ENCODE measurements around the gene FAM199X. TPM values are rescaled to one million over a fixed set of nuclear protein-coding genes. Genes with fewer than 3 reads are reported as not detected.

FAM199X gene
- total and polyA plus RNA-seq, 2 of the 8 experiments (the other 6 are each of a cell fraction or from before 2014, with no cell fraction given): 3.1 to 14.9 TPM

- TF ChIP-seq E2F6 (IDR thresholded peaks at IDR 0.05) (no peak; the same call in 1 of the 2 replicates), GABPA (IDR thresholded peaks at IDR 0.05; ENCODE audit: borderline replicate concordance, insufficient read depth, low read length) (no peak), ATF2 (IDR thresholded peaks at IDR 0.05; ENCODE audit: low read length) (no peak), CHD2 (IDR thresholded peaks at IDR 0.05; ENCODE audit: low read length) (peak; percentile 64; the same call in 1 of the 2 replicates), RAD21 (IDR thresholded peaks at IDR 0.05 in 1 of 2, conservative IDR thresholded peaks at IDR 0.05 in 1 of 2; ENCODE audit: low read depth in 2 of 2, low read length in 2 of 2) (peak in 1 of 2 experiments; percentile 23; a peak in 1 of 4 replicates), CTCF (IDR thresholded peaks at IDR 0.05; ENCODE audit: control extremely low read depth in 1 of 3, insufficient read depth in 1 of 3, low read depth in 1 of 3, low read length in 3 of 3) (peak; percentile 51 to 63 (median 55)), SIRT6 (IDR thresholded peaks at IDR 0.05; ENCODE audit: low read length) (no peak), TAF1 (IDR thresholded peaks at IDR 0.05; ENCODE audit: low read depth, low read length) (peak; percentile 51), FOSL1 (IDR thresholded peaks at IDR 0.05; ENCODE audit: insufficient read depth, low read depth, low read length) (no peak), CHD1 (IDR thresholded peaks at IDR 0.05; ENCODE audit: low read depth, low read length) (no peak), MAFK (IDR thresholded peaks at IDR 0.05; ENCODE audit: low read depth, low read length) (no peak), SUZ12 (IDR thresholded peaks at IDR 0.05; ENCODE audit: low read length) (no peak), POLR2AphosphoS5 (IDR thresholded peaks at IDR 0.05; ENCODE audit: low read depth, low read length) (peak; percentile 2; the same call in 1 of the 2 replicates), EP300 (IDR thresholded peaks at IDR 0.05; ENCODE audit: borderline replicate concordance in 1 of 2, low read depth in 2 of 2, low read length in 2 of 2) (no peak), SRF (IDR thresholded peaks at IDR 0.05; ENCODE audit: low read depth, low read length) (no peak), BACH1 (IDR thresholded peaks at IDR 0.05; ENCODE audit: low read length) (no peak), HDAC6 (IDR thresholded peaks at IDR 0.05; ENCODE audit: low read depth, low read length) (no peak), PHF8 (conservative IDR thresholded peaks at IDR 0.05; ENCODE audit: low read depth, low read length) (peak; percentile 49; the same call in 1 of the 2 replicates)
These were observed at the start of gene FAM199X (continued) for GRCh38 chrX:104165894-104166734.

Measured in H1 (cell line).